Duodenal mucosa (tissue), 2 donors: Measurements from ENCODE around the gene OR9A4.
"Not testable (repeated sequence)": the region's sequence is repeated elsewhere in the genome, so short reads cannot be mapped to it uniquely, and the experiment has no call there.

Source experiments
- H3K27ac ChIP-seq: one replicate; pipeline ENCODE4 v1.7.0; 2013; ENCODE audit warnings: low read depth, low read length
- H3K27me3 ChIP-seq, 2 donors: one replicate each; pipeline ENCODE4 v1.7.0; 2013; ENCODE audit warnings: low read length in 2 of 2, control low read depth in 1 of 2; ENCODE audit not compliant: insufficient read depth in 2 of 2, control insufficient read depth in 1 of 2
- H3K36me3 ChIP-seq, 2 donors: one replicate each; pipeline ENCODE4 v1.7.0; 2013; ENCODE audit warnings: low read length in 2 of 2, control low read depth in 1 of 2; ENCODE audit not compliant: insufficient read depth in 2 of 2, control insufficient read depth in 1 of 2
- H3K4me1 ChIP-seq, 2 donors: one replicate each; pipeline ENCODE4 v1.7.0; 2013; ENCODE audit warnings: low read length in 2 of 2, control low read depth in 1 of 2; ENCODE audit not compliant: insufficient read depth in 2 of 2, control insufficient read depth in 1 of 2
- H3K4me3 ChIP-seq, 2 donors: one replicate each; pipeline ENCODE4 v1.7.0; 2013; ENCODE audit warnings: low read length in 2 of 2, low read depth in 1 of 2
- H3K9ac ChIP-seq, 2 donors: one replicate each; pipeline ENCODE4 v1.7.0; 2013; ENCODE audit warnings: low read length in 2 of 2, low read depth in 1 of 2
- H3K9me3 ChIP-seq, 2 donors: one replicate each; pipeline ENCODE4 v1.7.0; 2013; ENCODE audit warnings: low read length in 2 of 2, control low read depth in 1 of 2; ENCODE audit not compliant: control insufficient read depth in 1 of 2

The OR9A4 gene

DNA sequence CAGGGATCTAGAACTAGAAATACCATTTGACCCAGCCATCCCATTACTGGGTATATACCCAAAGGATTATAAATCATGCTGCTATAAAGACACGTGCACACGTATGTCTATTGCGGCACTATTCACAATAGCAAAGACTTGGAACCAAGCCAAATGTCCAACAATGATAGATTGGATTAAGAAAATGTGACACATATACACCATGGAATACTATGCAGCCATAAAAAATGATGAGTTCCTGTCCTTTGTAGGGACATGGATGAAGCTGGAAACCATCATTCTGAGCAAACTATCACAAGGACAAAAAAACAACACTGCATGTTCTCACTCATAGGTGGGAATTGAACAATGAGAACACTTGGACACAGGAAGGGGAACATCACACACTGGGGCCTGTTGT lies 16.8 kb upstream of the OR9A4 start:
- H3K4me1 ChIP-seq, H3K9ac ChIP-seq, H3K27ac ChIP-seq: not testable (repeated sequence)

DNA sequence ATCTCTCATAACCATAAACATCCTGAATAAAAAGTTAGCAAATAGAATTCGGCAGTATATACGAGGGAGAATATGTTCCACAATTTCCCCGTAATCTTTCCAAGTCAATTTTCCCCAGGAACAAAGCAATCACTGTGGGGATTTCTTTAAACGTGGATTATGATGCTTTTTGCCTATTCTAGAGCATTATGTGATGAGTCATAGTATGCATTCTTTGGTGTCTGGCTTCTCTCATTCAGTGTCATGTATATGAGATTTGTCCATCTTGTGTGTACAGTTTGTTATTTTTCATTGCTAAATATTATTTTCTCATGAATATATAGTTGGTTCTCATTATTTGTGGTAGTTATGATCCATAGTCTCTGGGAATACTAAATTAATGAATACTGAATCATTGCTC lies 9.9 kb upstream of the OR9A4 start:
- Histone ChIP-seq H3K9me3 (no peaks in the 10 kb centered on the region), H3K4me1 (no peaks in the 10 kb centered on the region), H3K4me3 (no peak overlapping the region), H3K27me3 (no peaks in the 10 kb centered on the region), H3K27ac (no peak overlapping the region), H3K9ac (no peak overlapping the region), H3K36me3 (no peaks in the 10 kb centered on the region)

More for the DNA sequence above, 16.8 kb upstream of the OR9A4 start:
- H3K36me3 ChIP-seq, H3K27me3 ChIP-seq, H3K9me3 ChIP-seq, H3K4me3 ChIP-seq: not testable (repeated sequence)

DNA sequence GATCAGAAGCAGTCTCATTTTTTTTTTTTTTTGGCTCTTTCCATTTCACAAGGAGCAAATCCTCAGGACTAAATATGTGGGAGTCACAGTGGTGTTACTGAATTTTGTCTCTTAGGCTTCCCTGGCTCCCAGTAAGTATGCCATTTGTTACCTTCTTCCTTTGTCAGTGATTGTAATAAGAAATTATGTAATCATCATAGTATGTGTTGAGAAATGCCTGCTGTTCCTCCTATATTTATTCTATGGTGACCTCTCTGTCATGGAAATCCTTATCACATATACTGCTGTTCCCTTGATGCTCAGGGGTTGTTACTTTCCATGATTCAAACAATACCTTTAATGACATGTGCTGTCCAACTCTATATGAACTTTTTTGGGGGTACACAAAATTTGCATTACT lies 4.8 kb upstream of the OR9A4 start:
- H3K9me3 ChIP-seq = no peaks in the 10 kb centered on the region
- no peaks in the 10 kb centered on the region for H3K27me3 ChIP-seq
- no peak overlapping the region for H3K27ac ChIP-seq
- H3K36me3 ChIP-seq = no peaks in the 10 kb centered on the region
- H3K4me1 ChIP-seq = peaks cover 0 to 3% of the 10 kb centered on the region in 2 donors
- no peak overlapping the region for H3K4me3 ChIP-seq
- H3K9ac ChIP-seq = no peak overlapping the region

DNA sequence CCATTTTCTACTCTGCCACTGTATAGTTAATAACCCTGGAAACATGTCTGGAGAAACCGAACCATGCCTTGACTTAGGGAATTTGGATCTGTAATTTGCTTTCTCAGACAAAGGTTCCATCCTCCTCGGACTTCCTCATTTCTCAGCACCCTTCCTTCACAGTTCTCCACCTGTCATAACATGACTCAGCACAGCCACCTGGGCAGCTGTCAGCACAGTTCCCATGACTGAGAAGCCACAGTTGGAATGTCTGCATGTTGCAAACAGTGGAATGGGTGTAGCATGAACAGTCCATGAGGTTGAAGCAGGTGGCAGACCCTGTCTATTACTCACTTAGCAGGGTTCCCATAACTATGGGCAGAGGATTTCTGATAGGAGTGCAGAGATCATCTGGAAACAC lies 634 bp upstream of the OR9A4 start:
- Histone ChIP-seq H3K36me3 (no peaks in the 10 kb centered on the region), H3K9ac (no peak overlapping the region), H3K4me3 (no peak overlapping the region), H3K9me3 (no peaks in the 10 kb centered on the region), H3K4me1 (peaks cover 0 to 3% of the 10 kb centered on the region in 2 donors), H3K27me3 (no peaks in the 10 kb centered on the region), H3K27ac (no peak overlapping the region)

DNA sequence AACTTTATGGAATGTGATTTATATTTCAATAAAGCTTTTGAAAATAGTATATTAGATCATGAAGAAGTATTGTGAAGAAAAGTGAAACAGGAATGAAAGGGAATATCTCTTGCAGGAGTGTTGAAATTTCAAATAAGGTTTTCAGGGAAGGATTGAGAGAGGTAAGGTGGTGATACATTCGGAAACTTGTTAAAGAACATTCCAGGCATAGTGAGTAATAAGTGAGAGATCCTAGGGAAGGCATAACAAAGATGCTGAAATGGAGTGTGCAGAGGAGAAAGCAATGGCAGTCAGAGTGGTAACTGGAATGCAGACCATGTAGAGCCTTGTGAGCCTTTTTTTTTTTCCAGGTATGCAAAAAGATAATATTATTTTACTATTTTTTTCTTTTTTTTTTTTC lies 4.1 kb downstream of the OR9A4 start:
- H3K9ac ChIP-seq = no peak overlapping the region
- peaks cover 0 to 3% of the 10 kb centered on the region in 2 donors for H3K4me1 ChIP-seq
- H3K27me3 ChIP-seq = no peaks in the 10 kb centered on the region
- H3K4me3 ChIP-seq = no peak overlapping the region
- H3K9me3 ChIP-seq = no peaks in the 10 kb centered on the region
- no peaks in the 10 kb centered on the region for H3K36me3 ChIP-seq
- no peak overlapping the region for H3K27ac ChIP-seq

DNA sequence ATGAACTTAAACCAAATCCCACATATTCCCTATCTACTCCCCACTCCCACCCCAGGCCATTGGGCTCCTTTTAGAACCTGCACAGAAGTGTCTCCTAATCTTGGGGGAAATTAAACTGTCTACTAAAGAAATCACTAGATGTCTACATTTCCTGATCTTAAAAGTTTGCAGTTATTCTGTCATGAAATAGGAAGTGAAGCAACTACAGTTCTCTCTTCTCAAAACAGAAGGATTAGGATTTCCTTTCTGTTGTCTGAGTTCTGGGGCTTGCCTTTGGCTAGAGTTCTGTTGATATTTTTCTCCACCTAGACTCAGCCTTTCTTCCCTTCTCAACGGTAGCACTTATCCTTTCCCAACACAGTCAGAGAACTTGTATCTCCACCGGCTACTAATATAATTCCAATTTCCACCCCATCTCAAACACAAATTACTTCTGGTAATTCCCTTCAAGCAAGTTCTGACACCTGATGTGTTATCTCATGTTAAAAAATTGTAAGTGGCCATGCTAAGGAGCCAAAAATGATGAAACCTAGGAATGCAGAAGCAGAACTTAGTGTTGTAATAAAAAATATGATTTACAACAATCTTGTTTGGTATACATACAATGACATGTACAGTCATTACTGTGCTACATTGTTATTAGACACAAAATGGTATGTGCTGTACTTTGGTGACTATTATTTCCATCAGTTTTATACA lies 12.1 kb downstream of the OR9A4 start:
- H3K36me3 ChIP-seq = no peaks in the 10 kb centered on the region

DNA sequence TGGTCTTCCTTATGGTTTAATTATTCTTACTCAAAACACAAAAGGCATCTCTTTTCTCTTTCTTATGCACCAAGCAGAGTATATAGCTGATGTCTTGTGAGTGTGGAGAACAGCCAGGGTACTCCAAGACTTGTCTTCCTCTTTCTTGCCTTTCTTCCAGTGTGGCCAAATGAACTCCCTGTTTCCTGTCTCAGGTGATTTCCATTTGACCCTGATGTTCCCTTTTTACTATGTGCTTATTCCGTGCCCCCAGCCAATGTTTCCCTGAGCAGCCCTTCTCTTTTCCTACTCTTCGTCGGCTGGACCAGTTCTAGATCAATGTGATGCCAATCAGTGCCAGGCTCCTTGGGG lies 12.6 kb downstream of the OR9A4 start:
- no peaks in the 10 kb centered on the region for H3K4me1 ChIP-seq
- no peak overlapping the region for H3K9ac ChIP-seq
- H3K36me3 ChIP-seq = no peaks in the 10 kb centered on the region
- H3K27ac ChIP-seq = no peak overlapping the region
- no peaks in the 10 kb centered on the region for H3K27me3 ChIP-seq
- no peaks in the 10 kb centered on the region for H3K9me3 ChIP-seq
- no peak overlapping the region for H3K4me3 ChIP-seq

More for the DNA sequence above, 12.1 kb downstream of the OR9A4 start:
- no peak overlapping the region for H3K27ac ChIP-seq
- H3K9me3 ChIP-seq = no peaks in the 10 kb centered on the region
- H3K4me1 ChIP-seq = no peaks in the 10 kb centered on the region
- no peak overlapping the region for H3K9ac ChIP-seq
- no peaks in the 10 kb centered on the region for H3K27me3 ChIP-seq
- H3K4me3 ChIP-seq = no peak overlapping the region

DNA sequence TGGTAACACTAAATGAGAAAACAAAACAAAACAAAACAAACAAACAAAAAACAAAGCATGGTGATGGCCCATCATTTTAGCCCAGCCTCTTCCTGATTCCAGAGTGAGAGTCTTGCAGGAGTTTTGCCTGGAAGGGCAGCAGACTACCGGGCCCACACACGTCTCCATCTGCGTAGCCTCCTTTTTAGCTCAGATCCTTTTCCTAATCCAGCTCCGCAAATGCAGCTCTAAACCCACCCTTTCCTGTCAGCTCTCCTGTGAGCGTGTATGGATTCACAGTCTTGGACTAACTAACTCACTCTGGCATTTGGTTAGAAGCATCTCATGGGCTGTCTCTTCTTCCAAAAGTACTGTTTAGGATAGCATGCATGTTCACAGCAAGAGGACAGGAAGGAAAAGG lies 14.0 kb downstream of the OR9A4 start:
- Histone ChIP-seq H3K27me3 (no peaks in the 10 kb centered on the region), H3K4me1 (no peaks in the 10 kb centered on the region), H3K36me3 (no peaks in the 10 kb centered on the region), H3K27ac (no peak overlapping the region), H3K4me3 (no peak overlapping the region), H3K9me3 (no peaks in the 10 kb centered on the region), H3K9ac (no peak overlapping the region)

DNA sequence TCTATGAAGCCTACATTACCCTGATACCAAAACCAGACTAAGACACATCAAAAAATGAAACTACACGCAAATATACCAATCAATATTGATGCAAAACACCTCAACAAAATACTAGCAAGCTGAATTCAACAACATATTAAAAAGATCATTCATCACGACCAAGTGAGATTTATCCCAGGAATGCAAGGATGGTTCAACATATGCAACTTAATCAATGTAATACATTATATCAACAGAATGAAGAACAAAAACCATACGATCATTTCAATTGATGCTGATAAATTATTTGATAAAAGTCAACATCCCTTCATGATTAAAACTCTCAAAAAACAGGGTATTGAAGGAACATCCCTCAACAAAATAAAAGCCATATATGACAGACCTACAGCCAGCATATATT lies 24.9 kb downstream of the OR9A4 start:
- H3K4me1 ChIP-seq = no peaks in the 10 kb centered on the region
- no peaks in the 10 kb centered on the region for H3K36me3 ChIP-seq
- no peak overlapping the region for H3K4me3 ChIP-seq
- no peak overlapping the region for H3K9ac ChIP-seq
- peaks cover 0 to 17% of the 10 kb centered on the region in 2 donors for H3K9me3 ChIP-seq
- no peaks in the 10 kb centered on the region for H3K27me3 ChIP-seq
- no peak overlapping the region for H3K27ac ChIP-seq

DNA sequence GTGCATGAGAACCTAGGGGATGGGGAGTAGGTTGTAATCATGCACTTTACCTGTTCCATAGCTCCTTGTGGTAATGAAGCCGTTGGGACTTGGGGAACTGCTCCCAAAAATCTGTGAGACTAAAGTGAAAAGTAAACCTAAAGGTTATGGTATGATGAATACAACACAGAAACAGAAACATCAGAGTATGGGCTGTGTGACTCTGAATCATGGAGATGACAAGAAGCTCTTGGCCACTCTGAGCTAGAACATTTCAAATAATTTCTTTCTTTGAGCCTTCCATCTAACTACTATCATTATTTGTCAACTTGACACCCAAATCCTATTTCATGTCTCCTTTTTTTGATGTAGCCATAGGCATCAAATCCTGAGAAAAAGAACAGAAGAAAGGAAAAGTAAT lies 27.6 kb downstream of the OR9A4 start:
- Histone ChIP-seq H3K4me3 (no peak overlapping the region), H3K27me3 (no peaks in the 10 kb centered on the region), H3K9ac (no peak overlapping the region), H3K9me3 (peaks cover 0 to 17% of the 10 kb centered on the region in 2 donors), H3K4me1 (no peaks in the 10 kb centered on the region), H3K36me3 (no peaks in the 10 kb centered on the region), H3K27ac (no peak overlapping the region)

DNA sequence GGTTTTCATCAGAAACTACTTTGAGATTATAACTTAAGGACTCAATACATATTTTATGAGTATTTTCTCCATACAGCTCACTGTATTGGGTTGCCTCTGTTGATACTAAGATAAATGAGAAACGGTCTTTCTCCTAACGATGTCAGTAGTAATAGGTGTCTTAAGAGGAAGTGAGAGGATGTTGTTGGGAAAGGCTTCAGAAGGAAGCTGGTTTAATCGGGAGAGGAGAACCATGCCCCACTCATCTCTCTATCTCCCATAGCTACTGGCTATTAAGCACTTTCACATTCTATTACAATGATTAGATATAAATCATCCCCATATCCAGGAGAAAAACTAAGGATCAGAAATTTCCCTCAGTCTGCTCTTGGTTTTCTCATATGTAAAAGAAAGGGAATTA lies 28.6 kb downstream of the OR9A4 start:
- H3K27ac ChIP-seq = no peak overlapping the region
- peaks cover 0 to 17% of the 10 kb centered on the region in 2 donors for H3K9me3 ChIP-seq
- H3K27me3 ChIP-seq = no peaks in the 10 kb centered on the region
- H3K4me1 ChIP-seq = no peaks in the 10 kb centered on the region
- H3K9ac ChIP-seq = no peak overlapping the region
- H3K36me3 ChIP-seq = no peaks in the 10 kb centered on the region
- no peak overlapping the region for H3K4me3 ChIP-seq
